GM15510 (cell line): ENCODE measurements around the gene ARHGEF1.

Experiments
- POLR2A ChIP-seq: IDR thresholded peaks from 3 replicates; pipeline ENCODE4 v1.6.1; 2011; ENCODE audit warnings: borderline replicate concordance; ENCODE audit not compliant: insufficient read length; ENCODE audit errors: extremely low read depth

Gene ARHGEF1

DNA sequence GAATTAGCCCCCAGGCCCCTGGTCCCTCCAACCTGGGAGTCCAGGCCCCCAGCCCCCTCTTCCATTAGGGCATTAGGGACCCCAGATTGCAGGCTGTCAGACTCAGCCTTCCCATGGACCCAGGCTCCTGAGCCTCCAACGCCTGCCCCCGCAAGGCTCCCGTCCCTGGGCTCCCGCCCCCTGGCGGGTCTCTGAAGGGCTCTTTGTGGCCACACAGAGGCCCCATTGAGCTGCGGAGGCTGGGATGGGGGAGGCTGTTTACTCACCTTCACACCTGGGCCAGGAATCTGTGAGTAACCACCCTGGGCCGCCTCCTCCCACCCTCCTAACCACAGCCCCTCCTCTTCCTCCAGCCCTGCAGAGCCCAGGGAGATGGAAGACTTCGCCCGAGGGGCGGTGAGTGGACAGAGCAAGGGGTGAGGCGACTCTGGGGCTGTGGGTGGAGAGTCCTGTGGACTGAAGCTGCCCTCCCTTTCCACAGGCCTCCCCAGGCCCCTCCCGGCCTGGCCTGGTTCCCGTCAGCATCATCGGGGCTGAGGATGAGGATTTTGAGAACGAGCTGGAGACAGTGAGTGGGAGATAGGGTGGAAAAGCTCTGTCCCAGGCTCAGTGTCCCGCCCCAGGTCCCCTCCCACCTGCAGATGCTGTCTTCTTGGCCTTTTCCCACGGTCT lies 4.9 kb downstream of the ARHGEF1 start:
- TF ChIP-seq POLR2A: no peak

DNA sequence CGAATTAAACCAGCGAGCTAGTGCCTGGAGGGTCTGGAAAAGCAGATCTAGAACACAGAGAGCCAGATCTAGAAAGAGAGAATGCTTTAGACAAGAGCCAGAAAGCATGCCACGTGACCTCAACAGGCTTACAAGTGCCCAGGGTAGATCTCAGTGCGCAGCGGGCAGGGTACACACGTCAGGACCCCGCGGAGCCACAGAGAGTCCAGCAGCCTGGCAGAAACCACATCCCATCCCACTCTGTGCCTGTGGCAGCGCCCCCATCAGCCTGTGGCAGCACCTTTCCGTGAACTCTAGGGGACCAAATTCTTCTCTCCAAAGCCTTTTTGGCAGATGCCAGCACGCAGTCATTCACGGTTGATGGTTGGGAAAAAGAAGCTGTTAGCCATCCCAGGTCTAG lies 5.9 kb downstream of the ARHGEF1 start:
- no peak for TF ChIP-seq POLR2A

DNA sequence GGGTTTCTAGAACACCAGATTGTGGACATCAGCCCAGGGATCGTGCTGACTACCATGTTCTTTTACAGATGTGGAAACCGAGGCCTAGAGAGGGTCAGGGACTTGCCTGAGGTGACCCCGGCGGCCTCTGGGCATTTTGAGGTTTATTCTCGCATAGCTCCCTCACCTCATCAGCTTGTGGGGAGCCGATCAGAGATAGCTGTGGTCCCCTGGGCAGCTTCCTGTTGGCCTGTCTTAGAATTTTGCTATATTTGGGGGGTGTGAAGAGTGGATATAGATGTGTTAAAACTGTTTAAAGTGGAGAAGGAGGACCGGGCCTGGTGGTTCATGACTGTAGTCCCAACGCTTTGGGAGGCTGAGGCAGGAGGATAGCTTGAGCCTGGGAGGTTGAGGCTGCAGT lies 6.9 kb downstream of the ARHGEF1 start:
- no peak for TF ChIP-seq POLR2A

DNA sequence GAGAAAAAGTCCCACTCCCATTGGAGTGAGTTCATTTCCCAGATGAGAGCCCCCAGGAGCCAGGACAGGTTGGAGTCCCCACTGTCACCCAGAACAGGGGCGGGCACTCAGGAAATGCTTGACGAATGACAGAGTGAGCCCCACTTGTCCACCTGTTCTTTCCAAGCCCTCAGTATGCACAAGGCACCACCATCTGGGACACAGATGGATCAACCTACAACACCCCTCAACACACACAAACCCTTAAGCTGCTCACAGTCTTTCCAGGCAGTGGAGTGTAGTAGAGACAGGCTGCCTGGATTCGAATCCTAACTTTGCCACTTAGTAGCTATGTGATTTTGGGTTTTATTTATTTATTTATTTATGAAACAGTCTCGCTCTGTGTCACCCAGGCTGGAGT lies 8.0 kb downstream of the ARHGEF1 start:
- TF ChIP-seq POLR2A: no peak

DNA sequence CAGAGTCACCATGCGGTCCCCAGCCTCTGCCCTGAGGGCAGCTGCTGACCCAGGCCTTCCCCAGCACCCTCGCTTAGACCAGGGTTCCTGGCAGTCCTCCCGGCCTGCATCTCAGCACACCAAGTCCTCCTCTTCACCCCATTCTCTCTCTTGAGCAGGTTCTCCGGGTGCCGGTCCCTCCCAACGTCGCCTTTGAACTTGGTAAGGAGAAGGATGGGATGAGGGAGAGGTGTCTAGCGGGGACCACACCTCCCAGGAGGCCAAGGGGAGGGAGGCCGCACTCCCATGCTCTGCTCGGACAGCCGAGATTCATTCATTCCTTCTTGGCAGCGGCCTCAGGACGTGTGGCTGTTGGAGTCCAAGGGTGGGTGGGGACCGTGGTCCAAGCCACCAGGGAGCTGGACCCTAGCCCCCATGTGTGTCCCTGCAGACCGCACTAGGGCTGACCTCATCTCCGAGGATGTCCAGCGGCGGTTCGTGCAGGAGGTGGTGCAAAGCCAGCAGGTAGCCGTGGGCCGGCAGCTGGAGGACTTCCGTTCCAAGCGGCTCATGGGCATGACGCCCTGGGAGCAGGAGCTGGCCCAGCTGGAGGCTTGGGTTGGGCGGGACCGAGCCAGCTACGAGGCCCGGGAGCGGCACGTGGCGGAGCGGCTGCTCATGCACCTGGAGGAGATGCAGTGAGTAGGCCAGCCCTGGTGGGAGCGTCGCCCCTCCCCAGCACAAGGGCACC lies 9.4 kb downstream of the ARHGEF1 start:
- TF ChIP-seq POLR2A: no peak

DNA sequence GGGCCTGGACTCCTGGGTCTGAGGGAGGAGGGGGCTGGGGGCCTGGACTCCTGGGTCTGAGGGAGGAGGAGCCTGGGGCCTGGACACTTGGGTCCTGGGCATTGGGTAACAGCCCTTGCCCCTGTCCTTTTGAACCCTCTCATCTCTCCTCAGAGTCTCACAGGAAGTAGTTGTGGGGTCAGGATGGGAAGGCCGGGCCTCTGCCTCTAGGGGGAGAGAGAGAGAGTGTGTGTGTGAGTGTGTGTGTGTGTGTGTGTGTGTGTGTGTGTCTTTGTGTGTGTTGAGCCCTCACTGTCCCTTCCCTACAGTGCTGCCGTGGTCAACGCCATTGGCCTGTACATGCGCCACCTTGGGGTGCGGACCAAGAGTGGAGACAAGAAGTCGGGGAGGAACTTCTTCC lies 10.9 kb downstream of the ARHGEF1 start:
- no peak for TF ChIP-seq POLR2A

DNA sequence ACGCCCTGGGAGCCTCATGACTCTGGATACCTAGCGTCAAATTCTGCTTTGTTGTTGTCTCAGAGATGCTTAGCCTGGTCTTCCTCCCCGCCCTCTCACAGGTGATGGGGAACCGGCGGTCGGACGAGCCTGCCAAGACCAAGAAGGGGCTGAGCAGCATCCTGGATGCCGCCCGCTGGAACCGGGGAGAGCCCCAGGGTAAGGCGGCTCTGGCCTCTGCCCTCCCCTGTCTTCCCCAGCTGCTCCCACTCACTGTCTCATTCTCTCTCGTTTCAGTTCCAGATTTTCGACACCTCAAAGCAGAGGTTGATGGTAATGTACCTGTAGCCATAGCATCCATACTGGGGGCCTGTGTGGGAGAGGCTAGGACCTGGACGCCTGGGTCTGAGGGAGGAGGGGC lies 11.4 kb downstream of the ARHGEF1 start:
- no peak for TF ChIP-seq POLR2A

DNA sequence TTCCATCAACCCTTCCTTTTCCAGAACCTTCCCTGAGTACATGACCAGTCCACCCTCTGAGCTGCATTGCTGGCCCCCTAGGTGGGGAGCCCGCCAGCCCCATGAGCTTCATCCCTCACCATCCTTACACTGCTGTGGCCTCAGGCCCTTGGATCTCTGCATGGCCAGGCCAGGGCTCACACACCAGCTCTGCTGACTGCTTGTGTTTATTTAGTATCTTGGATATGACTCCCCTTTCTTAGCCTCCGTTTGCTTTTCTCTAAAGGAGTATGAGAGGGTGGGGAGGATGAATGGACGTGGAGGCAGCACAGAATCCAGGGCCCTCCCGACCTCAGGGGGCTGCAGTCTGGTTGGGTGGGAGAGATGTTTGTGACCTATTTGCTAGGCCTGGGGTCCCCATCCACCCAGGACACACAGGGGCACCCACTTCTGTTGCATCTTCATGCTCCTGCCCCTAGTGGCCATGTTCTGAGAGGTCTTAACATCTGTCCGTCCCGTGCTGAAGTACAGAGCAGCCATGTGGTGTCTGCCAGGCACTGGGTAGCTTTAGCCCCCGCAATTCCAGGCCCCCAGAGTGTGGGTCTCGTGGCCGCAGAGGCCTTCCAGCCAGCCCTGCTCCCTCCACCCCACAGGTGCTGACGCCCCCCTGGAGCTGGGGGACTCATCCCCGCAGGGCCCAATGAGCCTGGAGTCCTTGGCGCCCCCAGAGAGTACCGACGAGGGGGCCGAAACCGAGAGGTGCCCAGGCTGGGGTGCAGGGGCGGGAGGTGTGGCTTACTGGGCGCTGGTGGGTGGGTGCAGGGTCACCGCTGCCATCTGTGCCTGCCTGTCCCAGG lies 13.0 kb downstream of the ARHGEF1 start:
- no peak for TF ChIP-seq POLR2A

DNA sequence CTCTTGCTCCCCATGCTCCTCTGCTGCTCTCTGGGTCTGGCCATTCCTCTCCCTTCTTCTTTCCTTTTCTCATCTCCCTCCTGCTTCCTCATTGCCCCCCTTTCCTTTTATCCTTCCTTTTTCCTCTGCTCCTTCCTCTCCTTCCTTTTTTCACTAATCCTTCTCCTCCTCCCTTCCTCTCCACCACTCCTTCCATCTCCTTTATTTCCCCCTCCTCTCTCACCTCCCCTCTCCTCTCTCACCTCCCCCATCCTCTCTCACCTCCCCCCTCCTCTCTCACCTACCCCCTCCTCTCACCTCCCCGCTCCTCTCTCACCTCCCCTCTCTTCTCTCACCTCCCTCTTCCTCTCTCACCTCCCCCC lies 13.6 kb downstream of the ARHGEF1 start:
- TF ChIP-seq POLR2A: no peak

DNA sequence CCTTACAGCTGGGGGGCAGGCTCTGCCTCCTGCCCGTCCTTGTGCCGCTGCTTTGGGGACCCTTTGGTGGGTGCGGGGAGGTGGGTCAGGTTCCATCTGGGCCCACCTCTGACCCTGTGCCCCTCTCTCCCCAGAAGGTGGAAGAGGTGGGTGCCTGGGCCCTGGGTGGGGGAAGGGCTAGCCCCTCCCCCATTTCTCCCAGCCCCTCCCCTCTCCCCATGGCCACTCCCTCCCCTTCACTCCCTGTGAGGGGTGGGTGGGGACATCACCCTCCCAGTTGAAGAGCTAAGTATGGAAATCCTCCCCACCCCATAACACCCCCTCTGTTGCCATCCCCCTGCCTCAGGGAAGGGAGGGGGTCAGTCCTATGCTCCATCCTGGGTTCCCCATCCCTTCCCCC lies 14.2 kb downstream of the ARHGEF1 start:
- no peak for TF ChIP-seq POLR2A

DNA sequence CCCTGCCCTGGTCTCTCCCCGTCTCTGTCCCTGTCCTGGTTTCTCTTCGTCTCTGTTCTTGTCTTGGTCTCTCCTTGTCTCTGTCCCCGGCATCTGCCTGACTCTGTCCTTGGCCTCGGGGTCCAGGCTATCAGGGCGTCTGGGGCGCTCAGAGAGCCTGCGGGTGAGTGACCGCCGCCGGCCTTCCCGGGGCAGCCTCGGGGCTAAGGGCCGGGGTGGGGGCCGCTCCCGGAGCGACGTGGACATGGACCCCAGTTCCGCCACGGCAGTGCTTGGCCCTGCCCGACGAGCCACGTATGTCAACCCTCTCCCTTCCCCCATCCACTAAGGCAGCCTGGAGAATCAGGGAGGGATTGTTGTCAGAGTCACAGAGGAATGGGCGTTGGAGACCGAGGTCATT lies 14.8 kb downstream of the ARHGEF1 start:
- TF ChIP-seq POLR2A: no peak

DNA sequence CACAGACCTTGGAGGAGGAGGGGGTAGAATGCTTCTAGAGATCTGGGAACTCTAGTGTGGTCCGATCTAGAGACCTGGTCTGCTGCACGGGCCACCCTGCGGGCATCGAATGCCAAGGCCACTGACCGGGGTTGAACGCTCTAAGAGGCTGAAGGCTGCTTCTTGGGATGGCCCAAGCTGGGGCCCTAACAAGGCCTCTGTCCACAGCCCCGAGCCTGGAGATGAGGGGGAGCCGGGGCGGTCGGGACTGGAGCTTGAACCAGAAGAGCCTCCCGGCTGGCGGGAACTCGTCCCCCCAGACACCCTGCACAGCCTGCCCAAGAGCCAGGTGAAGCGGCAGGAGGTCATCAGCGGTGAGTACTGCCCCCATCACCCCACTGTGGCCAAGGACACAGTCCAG lies 15.3 kb downstream of the ARHGEF1 start:
- TF ChIP-seq POLR2A: no peak

DNA sequence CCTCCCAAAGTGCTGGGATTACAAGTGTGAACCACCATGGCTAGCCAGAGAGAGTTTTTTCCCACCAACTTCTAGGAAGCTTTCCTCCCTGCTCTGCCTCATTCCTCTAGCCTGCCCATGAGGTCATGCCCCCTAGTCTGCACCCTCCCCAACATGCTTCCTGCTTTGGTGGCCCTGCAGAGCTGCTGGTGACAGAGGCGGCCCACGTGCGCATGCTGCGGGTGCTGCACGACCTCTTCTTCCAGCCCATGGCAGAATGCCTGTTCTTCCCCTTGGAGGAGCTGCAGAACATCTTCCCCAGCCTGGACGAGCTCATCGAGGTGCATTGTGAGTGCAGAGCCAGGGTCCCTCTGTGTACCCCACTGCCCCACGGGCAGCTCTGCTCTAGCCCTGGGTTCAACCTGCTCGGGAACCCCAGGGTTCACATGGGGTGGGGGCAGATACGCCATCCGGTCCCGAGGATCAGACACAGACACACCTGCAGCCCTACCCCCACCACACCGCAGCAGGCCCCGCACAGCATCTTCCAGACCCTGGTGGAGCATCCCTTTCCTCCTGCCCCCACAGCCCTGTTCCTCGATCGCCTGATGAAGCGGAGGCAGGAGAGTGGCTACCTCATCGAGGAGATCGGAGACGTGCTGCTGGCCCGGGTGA lies 18.9 kb downstream of the ARHGEF1 start:
- TF ChIP-seq POLR2A: no peak

DNA sequence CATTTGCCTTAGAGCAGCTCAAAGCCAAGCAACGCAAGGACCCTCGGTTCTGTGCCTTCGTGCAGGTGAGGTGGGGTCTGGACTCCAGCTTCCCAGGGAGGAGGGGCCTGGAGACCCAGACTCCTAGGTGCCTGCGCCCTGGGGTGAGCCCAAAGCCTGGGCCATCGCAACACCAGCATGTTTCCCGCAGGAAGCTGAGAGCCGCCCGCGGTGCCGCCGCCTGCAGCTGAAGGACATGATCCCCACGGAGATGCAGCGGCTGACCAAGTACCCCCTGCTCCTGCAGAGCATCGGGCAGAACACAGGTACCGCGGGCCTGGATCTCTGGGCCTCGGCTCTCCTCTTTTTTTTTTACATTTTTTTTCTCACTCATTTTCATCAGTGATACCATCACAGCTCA lies 19.6 kb downstream of the ARHGEF1 start:
- no peak for TF ChIP-seq POLR2A
